GM12892 (cell line): Measurements from ENCODE around the gene ARHGEF3.

Experiments used
- POLR2A ChIP-seq: IDR thresholded peaks from 2 replicates; pipeline ENCODE4 v1.6.1; 2011; ENCODE audit warnings: low read depth, low read length, control low read depth
- POLR2AphosphoS5 ChIP-seq: IDR thresholded peaks from 2 replicates; pipeline ENCODE4 v1.6.1; 2011; ENCODE audit warnings: low read depth, low read length, control low read depth
- TAF1 ChIP-seq: IDR thresholded peaks from 2 replicates; pipeline ENCODE4 v1.6.1; 2011; ENCODE audit warnings: low read depth, mild to moderate bottlenecking, control low read depth, low read length, borderline replicate concordance

DNA sequence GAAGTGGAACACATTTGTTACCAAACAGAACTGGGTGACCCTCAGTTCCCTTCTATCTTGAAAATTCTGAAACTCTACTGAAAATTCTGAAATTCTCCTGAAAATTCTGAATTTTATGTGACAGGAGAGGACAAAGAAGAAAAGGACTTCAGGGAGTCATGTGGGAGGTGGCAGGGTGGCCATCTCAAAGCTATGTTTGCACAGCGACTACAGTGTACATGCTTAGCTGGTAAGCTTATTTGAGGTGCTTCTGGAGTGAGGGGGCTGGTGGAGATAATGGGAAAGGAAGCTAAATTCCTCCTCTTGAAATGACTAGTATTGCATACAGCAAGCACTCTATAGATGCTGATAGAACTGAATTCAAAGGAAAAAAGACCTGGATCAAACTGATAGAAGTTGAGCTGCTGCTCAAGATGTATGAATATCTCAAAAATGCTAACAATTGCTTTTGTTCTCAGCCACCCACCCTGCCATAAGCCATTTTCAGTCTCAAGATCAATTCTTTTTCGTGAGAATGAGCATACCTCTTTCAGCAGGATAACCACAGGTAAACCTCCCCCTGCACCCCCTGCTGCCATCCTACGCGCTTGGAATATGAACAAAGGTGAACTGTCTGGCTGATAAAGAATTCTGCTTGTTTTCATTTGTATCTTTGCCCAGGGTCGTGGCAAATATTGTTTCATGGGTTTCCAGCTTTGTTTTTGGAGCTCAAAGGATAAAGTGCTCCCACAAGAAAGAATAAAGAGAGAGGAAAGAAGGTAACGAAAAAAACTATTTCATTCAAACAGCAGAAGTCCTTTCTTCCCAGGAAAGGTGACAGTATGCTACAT is 16.6 kb upstream of the ARHGEF3 start:
- TF ChIP-seq POLR2A, result no peak
- TF ChIP-seq POLR2AphosphoS5, result no peak
- TF ChIP-seq TAF1, result no peak
